Measurements from ENCODE around the gene MYL11. TPM values are rescaled to one million over a fixed set of nuclear protein-coding genes. Genes with fewer than 3 reads are reported as not detected.

MYL11 gene
- total RNA-seq, 1 donor from 2014 or later: not detected

GRCh38 chr16:30369091-30369937 is 5.3 kb upstream of the MYL11 start:
- peak overlapping the region; percentile 41 for H3K27ac ChIP-seq (ENCODE audit: low read depth, low read length)
- H4K20me1 ChIP-seq (ENCODE audit: insufficient read depth, low read length): peaks cover 52% of the 10 kb centered on the region
- peak overlapping the region; percentile 76 for H3K4me3 ChIP-seq (ENCODE audit: insufficient read depth, low read depth, low read length)
- Mint-ChIP-seq H3K27ac (ENCODE audit: unreplicated experiment) (peak overlapping the region; percentile 89), H3K9me3 (ENCODE audit: unreplicated experiment) (no peaks in the 10 kb centered on the region), H3K36me3 (ENCODE audit: low read depth, unreplicated experiment) (peaks cover 9% of the 10 kb centered on the region), H3K27me3 (ENCODE audit: low read depth, unreplicated experiment) (no peaks in the 10 kb centered on the region), H3K4me3 (ENCODE audit: unreplicated experiment) (peak overlapping the region; percentile 88), H3K4me1 (ENCODE audit: low read depth, unreplicated experiment) (peaks cover 26% of the 10 kb centered on the region)
- FAIRE-seq (no peak), DNase-seq (ENCODE audit: low read depth) (no peak)
- H3K79me2 ChIP-seq (ENCODE audit: insufficient read depth, low read length): peaks cover 57% of the 10 kb centered on the region
- TF ChIP-seq CTCF (IDR thresholded peaks at IDR 0.05; ENCODE audit: insufficient read depth, low read depth, low read length): no peak
- TF ChIP-seq EZH2 (IDR thresholded peaks at IDR 0.05; ENCODE audit: insufficient read depth, low read length): no peak
- peak overlapping the region; percentile 99 for H3K4me2 ChIP-seq (ENCODE audit: low read length)
- peaks cover 20% of the 10 kb centered on the region for H3K4me1 ChIP-seq (ENCODE audit: insufficient read depth, low read length)
- peak overlapping the region; percentile 85 for H3K9ac ChIP-seq (ENCODE audit: low read length)
- H3K36me3 ChIP-seq (ENCODE audit: insufficient read depth, low read length): peaks cover 3% of the 10 kb centered on the region
- no peaks in the 10 kb centered on the region for H3K9me3 ChIP-seq (ENCODE audit: insufficient read depth, low read depth, low read length)
- no peaks in the 10 kb centered on the region for H3K27me3 ChIP-seq (ENCODE audit: insufficient read depth, low read length)
- no peak overlapping the region for H2AFZ ChIP-seq (ENCODE audit: low read depth, low read length)

- Mint-ChIP-seq H3K27ac (ENCODE audit: unreplicated experiment) (no peak overlapping the region), H3K4me1 (ENCODE audit: low read depth, unreplicated experiment) (peaks cover 26% of the 10 kb centered on the region), H3K4me3 (ENCODE audit: unreplicated experiment) (peak overlapping the region; percentile 89), H3K9me3 (ENCODE audit: unreplicated experiment) (no peaks in the 10 kb centered on the region), H3K36me3 (ENCODE audit: low read depth, unreplicated experiment) (peaks cover 6% of the 10 kb centered on the region), H3K27me3 (ENCODE audit: low read depth, unreplicated experiment) (no peaks in the 10 kb centered on the region)
- peak overlapping the region; percentile 99 for H3K4me2 ChIP-seq (ENCODE audit: low read length)
- H3K27ac ChIP-seq (ENCODE audit: low read depth, low read length): peak overlapping the region; percentile 58
- DNase-seq (ENCODE audit: low read depth): no peak
- peak overlapping the region; percentile 76 for H3K4me3 ChIP-seq (ENCODE audit: insufficient read depth, low read depth, low read length)
- FAIRE-seq: no peak
- H2AFZ ChIP-seq (ENCODE audit: low read depth, low read length): no peak overlapping the region
- peak overlapping the region; percentile 85 for H3K9ac ChIP-seq (ENCODE audit: low read length)
- H3K36me3 ChIP-seq (ENCODE audit: insufficient read depth, low read length): peaks cover 3% of the 10 kb centered on the region
- peaks cover 20% of the 10 kb centered on the region for H3K4me1 ChIP-seq (ENCODE audit: insufficient read depth, low read length)
- H3K27me3 ChIP-seq (ENCODE audit: insufficient read depth, low read length): no peaks in the 10 kb centered on the region
- no peaks in the 10 kb centered on the region for H3K9me3 ChIP-seq (ENCODE audit: insufficient read depth, low read depth, low read length)
- peaks cover 45% of the 10 kb centered on the region for H4K20me1 ChIP-seq (ENCODE audit: insufficient read depth, low read length)
- H3K79me2 ChIP-seq (ENCODE audit: insufficient read depth, low read length): peaks cover 50% of the 10 kb centered on the region
- TF ChIP-seq CTCF (IDR thresholded peaks at IDR 0.05; ENCODE audit: insufficient read depth, low read depth, low read length) (no peak), EZH2 (IDR thresholded peaks at IDR 0.05; ENCODE audit: insufficient read depth, low read length) (no peak)
These were observed 4.6 kb upstream of the MYL11 start for GRCh38 chr16:30369938-30370455.
